Stimulated activated CD4-positive, alpha-beta T cell treated with anti-CD3 and anti-CD28 coated beads, TNF-alpha, amount 100 ng/mL, for 4 hours (primary cell): ENCODE measurements around the gene QRFPR.
"Not testable (repeated sequence)": the region's sequence is repeated elsewhere in the genome, so short reads cannot be mapped to it uniquely, and the experiment has no call there.

ENCODE experiments used
- DNase-seq, 3 experiments: peaks; one replicate each; pipeline ENCODE4 v3.0.0-alpha.2; 2020; ENCODE audit warnings: low read depth in 3 of 3

The QRFPR gene

DNA sequence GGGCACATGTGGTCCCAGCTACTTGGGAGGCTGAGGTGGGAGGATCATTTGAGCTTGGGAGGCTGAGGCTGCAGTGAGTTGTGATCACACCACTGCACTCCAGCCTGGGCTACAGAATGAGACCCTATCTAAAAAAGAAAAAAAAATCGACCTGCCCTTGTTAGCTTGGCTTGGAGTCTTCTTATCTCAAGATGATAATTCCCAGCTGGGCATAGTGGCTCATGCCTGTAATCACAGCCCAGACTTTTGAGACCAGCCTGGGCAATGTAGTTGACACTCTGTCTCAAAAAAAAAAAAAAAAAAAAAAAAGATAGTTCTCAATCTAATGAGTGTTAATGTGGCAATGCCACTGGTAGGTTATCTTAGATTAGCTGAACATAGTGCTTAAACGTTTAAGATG, 41.0 kb downstream of the QRFPR start:
- no peak for DNase-seq

DNA sequence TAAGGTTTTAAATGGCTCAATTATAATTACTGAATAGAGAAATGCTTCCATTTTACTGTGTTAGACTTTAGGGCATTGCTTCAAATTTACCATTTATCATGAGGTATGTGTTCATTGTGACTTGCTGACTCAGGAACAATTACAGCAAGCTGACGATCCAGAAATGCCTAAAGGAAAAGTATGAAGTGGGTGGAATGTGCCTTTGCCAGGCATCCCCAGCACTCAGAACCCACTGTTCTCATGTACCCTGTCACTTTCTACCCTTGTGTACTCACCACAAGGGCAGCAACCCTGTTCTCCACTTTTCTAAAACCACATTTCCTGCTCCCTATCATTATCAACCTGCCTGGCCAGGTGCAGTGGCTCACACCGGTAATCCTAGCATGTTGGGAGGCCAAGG, 41.5 kb downstream of the QRFPR start:
- DNase-seq: no peak

DNA sequence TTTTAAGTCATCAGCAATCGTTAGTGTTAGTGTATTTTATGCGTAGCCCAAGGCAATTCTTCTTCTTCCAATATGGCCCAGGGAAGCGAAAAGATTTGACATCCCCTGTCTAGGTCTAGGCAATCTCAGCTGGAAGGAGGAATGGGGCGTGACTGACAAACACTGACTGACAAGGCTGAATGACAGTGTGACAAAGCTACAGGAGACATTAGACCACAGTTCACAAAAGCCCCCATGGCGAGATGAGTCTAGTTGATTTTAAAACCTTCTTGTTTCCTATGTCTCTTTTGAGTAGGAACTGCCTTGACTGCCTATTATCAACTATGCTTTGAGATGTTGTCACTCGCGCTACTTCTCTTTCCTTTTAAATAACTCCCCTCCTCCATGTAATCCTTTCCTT, 42.3 kb downstream of the QRFPR start:
- DNase-seq: no peak

DNA sequence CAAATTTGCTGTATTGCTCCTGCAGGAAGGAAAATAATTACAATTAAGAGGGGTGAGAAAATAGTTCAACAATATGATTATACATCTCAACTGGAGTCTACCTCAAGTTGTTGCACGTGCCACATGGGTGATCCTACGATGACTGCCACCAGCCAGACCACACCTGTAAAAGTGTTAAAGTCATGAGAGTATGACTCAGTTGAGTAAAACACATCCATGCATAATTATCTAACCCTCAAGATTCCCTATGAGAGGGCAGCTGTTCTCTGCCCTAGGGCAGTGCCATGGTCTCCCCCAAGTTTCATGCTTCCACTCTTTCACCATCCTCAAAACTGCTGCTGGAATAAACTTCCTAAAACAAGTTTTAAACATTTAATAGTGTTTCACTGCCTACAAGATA, 44.1 kb downstream of the QRFPR start:
- no peak for DNase-seq

DNA sequence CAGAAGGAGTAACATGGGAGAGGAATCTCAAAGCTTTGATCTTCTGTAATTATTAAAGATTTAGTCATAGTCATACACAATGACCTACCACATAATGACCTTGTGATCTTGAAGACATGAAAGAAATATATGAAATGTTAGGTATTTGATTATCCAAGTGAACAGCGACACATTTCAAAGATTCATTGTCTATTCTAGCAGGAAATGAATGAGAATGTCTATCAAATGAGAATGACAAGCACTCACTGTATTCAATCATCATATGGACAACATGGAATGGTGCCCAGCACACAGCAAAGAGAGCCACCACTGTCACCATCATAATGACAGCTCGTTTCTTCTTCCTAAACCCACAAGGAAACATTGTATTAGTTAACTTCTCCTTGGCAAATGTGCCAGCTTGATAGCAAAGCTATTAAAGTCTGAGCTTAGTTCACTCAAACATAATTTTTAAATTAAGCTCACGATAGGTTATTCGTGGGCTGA, 50.6 kb downstream of the QRFPR start:
- DNase-seq: no peak

DNA sequence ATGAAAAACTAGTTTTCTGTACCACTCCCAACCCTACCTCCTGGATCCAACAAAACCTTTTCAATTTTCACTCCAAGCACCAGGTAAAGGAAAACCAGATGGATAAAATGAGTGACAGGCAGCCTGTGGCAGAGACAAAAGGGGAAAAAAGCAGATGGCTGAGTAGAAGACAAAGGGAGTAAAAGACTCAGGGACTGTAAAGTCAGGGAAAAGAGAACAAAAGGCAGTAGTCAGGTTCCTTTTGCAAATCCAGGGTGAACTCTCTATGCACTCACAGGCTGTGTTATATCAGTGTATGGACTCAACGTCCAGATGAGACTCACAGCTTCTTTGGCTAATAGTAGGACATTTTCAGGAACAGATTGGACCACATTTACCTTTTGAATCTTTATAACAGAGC, 54.2 kb downstream of the QRFPR start:
- DNase-seq: no peak

DNA sequence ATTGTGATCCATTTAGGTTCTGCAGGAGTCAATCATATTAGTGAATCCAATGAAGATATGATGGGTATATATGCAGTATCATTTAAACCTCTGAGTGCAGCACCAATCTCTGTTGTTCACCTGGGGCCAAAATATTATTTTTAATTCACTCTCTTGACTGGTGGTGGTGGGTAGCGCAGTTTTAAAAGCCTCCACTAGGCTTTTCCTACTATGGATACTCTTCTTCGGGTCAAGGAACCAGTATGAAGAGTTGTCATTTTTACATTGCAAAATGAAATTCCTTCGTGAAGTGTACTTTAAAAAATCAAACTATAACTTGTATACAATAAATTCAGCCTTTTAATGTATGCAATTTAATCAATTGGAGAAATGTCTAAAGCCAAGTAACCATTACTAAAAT, 56.5 kb downstream of the QRFPR start:
- no peak for DNase-seq

DNA sequence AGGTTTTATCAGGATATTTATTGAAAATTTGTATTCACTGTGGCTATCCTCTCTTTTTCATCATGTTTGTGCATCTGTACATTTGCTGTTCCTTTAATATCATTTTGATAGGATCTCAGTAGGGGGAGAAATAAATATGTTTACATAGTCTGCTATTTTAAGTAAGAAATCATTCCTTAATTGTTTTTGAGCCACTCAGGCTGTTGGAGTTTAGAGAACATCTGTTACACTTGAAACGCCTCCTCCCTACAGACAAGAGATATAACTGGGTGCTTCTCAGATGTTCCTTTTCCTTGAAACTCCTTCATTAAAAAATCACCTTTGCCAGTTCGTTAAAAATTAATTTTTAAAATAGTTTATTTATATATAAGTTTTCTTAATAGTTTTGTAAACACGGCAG, 59.4 kb downstream of the QRFPR start:
- no peak for DNase-seq

DNA sequence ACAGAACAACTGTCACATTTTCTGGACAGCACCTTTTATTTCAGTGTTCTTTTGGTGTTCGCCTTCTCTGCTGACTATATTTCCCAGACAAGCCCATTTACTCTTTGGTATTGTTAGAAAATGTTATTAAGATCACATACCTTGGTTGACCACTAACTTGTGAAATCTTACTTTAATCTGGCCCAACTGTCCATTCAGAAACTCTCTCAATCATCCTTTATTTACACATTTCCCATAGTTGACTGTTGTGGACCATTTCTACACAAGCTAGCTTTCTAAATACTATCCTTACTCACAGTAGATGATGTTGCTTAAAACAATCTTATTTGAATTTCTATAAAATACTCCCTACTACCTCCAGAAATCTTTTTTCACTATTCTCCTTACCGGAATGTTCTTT, 64.7 kb downstream of the QRFPR start:
- DNase-seq: no peak

DNA sequence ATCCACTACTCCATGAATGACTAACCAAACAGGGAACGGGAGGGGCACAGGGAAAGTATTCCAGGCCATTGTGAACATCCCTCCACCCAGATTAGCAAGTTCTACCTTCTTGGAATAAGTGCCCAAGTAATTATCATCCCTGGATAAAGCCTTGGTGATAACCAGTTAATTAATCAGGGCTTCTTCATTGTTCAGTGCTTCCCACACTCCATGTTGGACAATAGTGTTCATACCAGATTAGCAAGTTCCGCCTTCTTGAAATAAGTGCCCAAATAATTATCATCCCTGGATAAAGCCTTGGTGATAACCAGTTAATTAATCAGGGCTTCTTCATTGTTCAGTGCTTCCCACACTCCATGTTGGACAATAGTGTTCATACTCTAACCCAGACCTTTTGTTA, 67.4 kb downstream of the QRFPR start:
- DNase-seq: not testable (repeated sequence)

DNA sequence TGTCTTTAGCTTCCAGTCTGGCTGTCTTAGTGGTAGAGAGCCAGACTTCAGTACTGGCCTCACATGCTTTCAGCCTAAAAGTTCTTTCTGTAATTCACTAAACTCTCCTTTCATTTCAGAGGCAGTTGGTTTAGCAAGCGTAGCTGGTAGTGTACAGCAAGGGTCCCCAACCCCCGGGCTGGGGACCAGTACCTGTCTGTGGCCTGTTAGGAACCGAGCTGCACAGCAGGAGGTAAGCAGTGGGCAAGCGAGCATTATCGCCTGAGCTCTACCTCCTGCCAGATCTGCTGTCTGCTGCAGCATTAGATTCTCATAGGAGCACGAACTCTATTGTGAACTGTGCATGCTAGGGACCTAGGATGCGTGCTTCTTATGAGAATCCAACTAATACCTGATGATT, 72.0 kb downstream of the QRFPR start:
- no peak for DNase-seq

DNA sequence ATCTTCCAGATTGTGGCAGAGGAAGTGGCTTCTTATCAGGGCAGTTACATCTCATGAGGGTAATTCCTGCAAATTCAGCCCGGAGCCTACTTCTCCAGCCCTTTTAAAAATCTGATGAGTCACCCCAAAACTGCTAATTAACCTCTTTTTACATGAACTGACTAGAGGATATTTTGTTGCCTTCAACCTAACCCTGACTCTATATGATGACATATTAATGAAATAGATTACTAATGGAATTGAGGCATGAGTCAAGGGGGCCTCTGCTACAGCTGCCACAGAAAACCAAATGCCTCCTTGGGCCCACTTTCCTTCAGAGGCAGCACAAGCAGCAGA, 72.5 kb downstream of the QRFPR start:
- no peak for DNase-seq

DNA sequence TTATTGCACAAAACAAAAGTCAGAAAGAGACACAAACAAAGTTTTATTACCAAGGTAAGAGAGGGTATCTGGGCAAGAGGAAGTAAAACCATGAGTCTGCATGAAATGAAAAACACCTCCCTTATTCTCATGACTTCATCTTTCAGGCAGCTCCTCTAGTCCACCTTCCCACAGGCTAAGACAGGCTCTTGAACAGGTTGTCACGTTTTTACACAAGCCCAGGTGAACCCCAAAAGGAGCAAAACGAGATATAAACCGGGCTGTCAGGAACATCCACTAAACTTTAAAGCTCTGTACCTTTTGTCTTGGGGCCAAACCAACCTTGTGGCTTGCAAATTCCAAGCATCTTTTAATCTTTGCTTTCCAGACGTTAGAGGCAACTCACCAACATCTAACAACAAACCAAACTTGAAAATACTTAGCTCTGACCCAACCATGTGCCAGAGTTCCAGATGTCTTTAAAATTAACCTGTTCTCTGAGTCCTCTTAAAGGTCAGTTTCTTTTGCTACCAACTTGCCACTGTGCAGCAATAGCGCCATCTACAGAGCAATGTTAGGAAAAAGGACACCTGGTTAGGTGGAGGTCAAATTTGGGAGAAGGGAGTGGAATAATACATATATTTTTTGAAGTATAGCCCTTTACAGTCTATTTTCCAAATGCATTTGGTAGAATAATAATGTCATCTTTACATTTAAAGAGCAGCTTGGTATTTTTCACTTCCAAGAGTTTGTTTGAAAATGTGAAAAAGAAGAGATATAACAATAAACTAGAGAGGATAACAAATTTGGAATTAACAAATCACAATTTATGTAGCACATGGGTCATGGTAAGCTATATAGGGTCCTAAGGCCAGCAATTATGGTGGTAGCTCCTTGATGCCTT, 73.1 kb downstream of the QRFPR start:
- DNase-seq: peak in 1 of 3 experiments; percentile 13

DNA sequence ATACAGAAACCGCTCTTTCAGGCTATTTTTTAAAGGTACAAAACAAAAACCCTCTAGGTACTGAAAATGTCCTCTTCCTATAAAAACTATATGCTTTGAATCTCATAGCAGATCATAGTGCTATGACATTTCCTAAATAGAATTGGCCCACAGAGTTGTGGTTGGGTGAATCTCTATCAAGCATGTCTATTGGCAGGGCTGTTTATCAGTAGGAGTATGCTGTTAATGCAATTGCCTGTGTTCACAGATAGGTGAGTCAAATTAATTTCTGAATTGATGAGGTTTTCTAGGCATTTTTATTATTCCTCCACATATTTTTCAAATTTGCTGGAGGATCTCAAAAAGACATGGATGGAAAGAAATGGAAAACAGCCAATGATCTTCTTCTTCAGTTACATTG, 73.9 kb downstream of the QRFPR start:
- DNase-seq: no peak

DNA sequence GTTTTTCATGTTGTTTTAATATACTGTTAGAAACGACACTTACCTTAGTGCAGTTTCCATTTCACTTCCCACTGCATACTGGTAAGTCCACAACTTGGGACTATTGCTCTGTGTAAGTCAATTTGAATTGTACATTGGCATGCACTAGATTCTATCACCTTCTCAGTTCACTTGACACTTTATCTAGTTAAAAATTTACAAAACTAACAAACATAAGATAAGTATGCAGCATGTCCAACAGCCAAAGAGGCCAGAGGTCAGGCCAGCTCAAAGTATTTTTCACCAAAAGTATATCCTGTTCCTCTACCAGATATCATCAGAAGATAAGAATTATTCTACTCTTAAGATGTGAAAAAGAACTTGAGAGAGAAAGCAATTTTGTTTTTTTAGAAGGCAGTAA, 75.9 kb downstream of the QRFPR start:
- no peak for DNase-seq

DNA sequence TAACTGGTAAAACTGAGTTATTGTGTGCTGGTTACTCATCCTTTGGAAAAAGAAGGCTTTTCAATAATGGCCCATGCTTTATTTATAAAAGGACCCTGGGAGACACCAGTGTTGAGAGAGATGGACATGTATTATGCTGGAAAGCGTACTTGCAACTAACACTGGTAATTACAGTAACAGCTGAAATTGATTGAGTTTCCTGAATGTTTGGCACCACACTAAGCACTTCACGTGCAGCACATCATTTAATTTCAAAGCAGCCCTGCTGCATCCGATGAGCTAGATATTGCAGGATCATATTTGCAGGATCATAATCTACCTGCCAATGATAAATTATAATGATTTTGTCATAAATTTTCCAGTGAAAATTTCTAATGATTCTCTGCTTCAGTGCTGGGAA, 81.5 kb downstream of the QRFPR start:
- DNase-seq: no peak

DNA sequence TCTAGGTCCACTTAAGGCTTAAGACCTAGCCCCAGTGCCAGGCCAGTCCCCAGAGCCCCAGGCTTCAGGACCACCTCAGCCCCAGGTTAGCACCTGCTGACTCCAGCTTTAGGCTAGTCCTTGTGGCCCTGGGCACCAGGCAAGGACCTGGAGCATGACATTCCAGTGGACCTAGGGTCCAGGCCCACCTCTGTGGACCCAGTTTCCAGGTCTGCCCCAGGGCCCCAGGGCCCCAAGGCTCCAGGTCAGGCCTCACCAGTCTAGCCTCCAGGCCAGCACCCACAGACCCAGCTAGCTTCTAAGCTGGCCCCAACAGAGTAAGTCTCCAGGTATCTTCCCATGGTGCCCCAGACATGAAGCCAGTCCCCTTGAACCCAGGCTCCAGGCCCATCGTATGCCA, 97.5 kb downstream of the QRFPR start:
- DNase-seq: no peak

DNA sequence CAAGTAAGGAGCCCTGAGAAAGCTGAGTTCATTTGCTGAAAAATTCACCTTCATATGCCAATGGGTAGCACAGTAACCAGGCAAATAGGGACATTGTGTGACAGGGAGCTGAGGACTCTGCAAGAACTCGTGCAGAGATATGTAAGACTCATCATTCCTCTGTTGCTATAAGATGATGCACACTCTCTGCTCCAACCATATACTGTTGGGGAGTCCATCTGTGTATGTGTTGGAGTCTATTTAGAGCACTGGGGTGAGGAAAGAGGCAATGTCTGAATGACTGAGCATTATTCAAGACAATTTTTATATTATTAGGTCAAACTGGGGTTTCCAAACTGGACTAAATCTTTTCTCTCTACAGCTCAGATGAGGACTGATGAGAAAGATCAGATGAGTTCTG, 100.4 kb downstream of the QRFPR start:
- DNase-seq: no peak

DNA sequence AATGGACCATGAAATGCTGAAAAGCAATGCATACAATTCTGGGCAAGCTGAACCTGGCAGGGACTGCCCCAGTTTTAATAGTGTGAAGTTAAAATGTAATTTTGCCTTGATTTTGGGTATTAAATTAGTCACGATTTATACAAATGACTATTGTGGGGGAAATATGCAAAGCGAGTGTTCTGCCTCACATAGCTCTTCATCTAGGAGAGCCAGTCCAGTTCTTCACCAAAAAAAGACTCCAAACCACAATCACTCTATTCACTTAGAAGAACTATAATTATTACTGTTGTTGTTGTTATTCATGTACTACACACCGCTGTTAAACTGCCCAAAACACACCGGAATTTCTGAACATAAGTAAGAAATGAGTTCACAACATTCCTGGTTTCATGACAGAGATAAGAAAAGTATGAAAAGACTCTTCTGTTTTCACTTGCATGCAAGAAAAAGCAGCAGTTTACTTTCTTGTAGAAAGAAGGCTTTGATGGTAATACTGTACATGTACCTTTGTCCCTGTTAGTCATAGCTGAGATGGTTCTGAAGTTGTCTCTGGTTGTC, 101.9 kb downstream of the QRFPR start:
- no peak for DNase-seq
